Activated CD8-positive, alpha-beta memory T cell treated with anti-CD3 and anti-CD28 coated beads, Interleukin-2, amount 50 U/mL, for 1 hour (primary cell): ENCODE measurements around the gene CLCN6.

Source experiments
- DNase-seq: peaks from one replicate; pipeline ENCODE4 v3.0.0-alpha.2; 2020; ENCODE audit errors: extremely low read depth

Gene CLCN6

GRCh38 chr1:11879311-11880180 lies 73.6 kb downstream of the CLCN6 start:
- no peak for DNase-seq

- DNase-seq, result no peak
Observed at GRCh38 chr1:11880181-11880575, 74.2 kb downstream of the CLCN6 start.

- DNase-seq, result no peak
Observed at GRCh38 chr1:11880911-11881748, 75.1 kb downstream of the CLCN6 start.

GRCh38 chr1:11881749-11882441 lies 75.9 kb downstream of the CLCN6 start:
- no peak for DNase-seq

GRCh38 chr1:11882814-11883538 lies 77.0 kb downstream of the CLCN6 start:
- no peak for DNase-seq

GRCh38 chr1:11885916-11886315 lies 79.9 kb downstream of the CLCN6 start:
- no peak for DNase-seq

- DNase-seq, result no peak
Observed at GRCh38 chr1:11886986-11887665, 81.1 kb downstream of the CLCN6 start.

GRCh38 chr1:11887666-11888007 lies 81.6 kb downstream of the CLCN6 start:
- DNase-seq, result no peak

GRCh38 chr1:11888206-11888876 lies 82.3 kb downstream of the CLCN6 start:
- no peak for DNase-seq

GRCh38 chr1:11888877-11889208 lies 82.9 kb downstream of the CLCN6 start:
- no peak for DNase-seq

- no peak for DNase-seq
Observed at GRCh38 chr1:11891433-11892186, 85.6 kb downstream of the CLCN6 start.
